Ureter (tissue), 1 donor: ENCODE measurements around the gene CAB39. TPM values are rescaled to one million over a fixed set of nuclear protein-coding genes. Genes with fewer than 3 reads are reported as not detected.

ENCODE experiments used
- DNase-seq: peaks from one replicate; pipeline ENCODE4 v3.0.0-alpha.2; 2020; ENCODE audit warnings: low spot score
- total RNA-seq: library from RNA; stranded (reverse); gene quantifications from one replicate; pipeline ENCODE4 v1.2.4, GENCODE V29; 2023
- donor health status: DM: yes; HTN: yes; CAD: no.

The CAB39 gene
- total RNA-seq, 1 donor from 2014 or later = 85.8 TPM

- DNase-seq = no peak
Measured at GRCh38 chr2:230754200-230754599, 41.6 kb downstream of the CAB39 start.

- DNase-seq = no peak
Measured at GRCh38 chr2:230757476-230757875, 44.8 kb downstream of the CAB39 start.

- DNase-seq = no peak
Measured at GRCh38 chr2:230758566-230759480, 46.2 kb downstream of the CAB39 start.

GRCh38 chr2:230759481-230760167, 47.0 kb downstream of the CAB39 start:
- no peak for DNase-seq

GRCh38 chr2:230761704-230762103, 49.1 kb downstream of the CAB39 start:
- no peak for DNase-seq

GRCh38 chr2:230762317-230762896, 49.8 kb downstream of the CAB39 start:
- no peak for DNase-seq

GRCh38 chr2:230764346-230764745, 51.7 kb downstream of the CAB39 start:
- no peak for DNase-seq

- DNase-seq = no peak
Measured at GRCh38 chr2:230765611-230766300, 53.1 kb downstream of the CAB39 start.

GRCh38 chr2:230767862-230768388, 55.3 kb downstream of the CAB39 start:
- no peak for DNase-seq

- no peak for DNase-seq
Measured at GRCh38 chr2:230770804-230771203, 58.2 kb downstream of the CAB39 start.

GRCh38 chr2:230772156-230772555, 59.5 kb downstream of the CAB39 start:
- DNase-seq = no peak

GRCh38 chr2:230773039-230773773, 60.6 kb downstream of the CAB39 start:
- no peak for DNase-seq

- DNase-seq = no peak
Measured at GRCh38 chr2:230774348-230774951, 61.8 kb downstream of the CAB39 start.

GRCh38 chr2:230775737-230776136, 63.1 kb downstream of the CAB39 start:
- no peak for DNase-seq

GRCh38 chr2:230777721-230778120, 65.1 kb downstream of the CAB39 start:
- DNase-seq = no peak

- no peak for DNase-seq
Measured at GRCh38 chr2:230778350-230779063, 65.9 kb downstream of the CAB39 start.

GRCh38 chr2:230779126-230779525, 66.5 kb downstream of the CAB39 start:
- no peak for DNase-seq

GRCh38 chr2:230779607-230780006, 67.0 kb downstream of the CAB39 start:
- DNase-seq = no peak

- no peak for DNase-seq
Measured at GRCh38 chr2:230781130-230781797, 68.6 kb downstream of the CAB39 start.
